IPS DF 6.9 (cell line): ENCODE results near the gene LRRTM4.

Experiments
- DNase-seq: peaks from one replicate; pipeline ENCODE4 v3.0.0-alpha.2; 2013; ENCODE audit warnings: low read depth, low spot score
- H3K27ac ChIP-seq: one replicate; pipeline ENCODE4 v1.5.1; 2013; ENCODE audit warnings: low read length, control low read depth
- H3K27me3 ChIP-seq: 2 replicates; pipeline ENCODE4 v1.6.1; 2013; ENCODE audit warnings: mild to moderate bottlenecking, low read length; ENCODE audit not compliant: control insufficient read depth, insufficient read depth
- H3K36me3 ChIP-seq: 2 replicates; pipeline ENCODE4 v1.6.1; 2013; ENCODE audit warnings: low read length; ENCODE audit not compliant: control insufficient read depth, insufficient read depth
- H3K4me1 ChIP-seq: 2 replicates; pipeline ENCODE4 v1.6.1; 2013; ENCODE audit warnings: low read length; ENCODE audit not compliant: control insufficient read depth, insufficient read depth
- H3K4me3 ChIP-seq: 2 replicates; pipeline ENCODE4 v1.5.1; 2013; ENCODE audit warnings: mild to moderate bottlenecking, low read length
- H3K9me3 ChIP-seq: 2 replicates; pipeline ENCODE4 v1.6.1; 2013; ENCODE audit warnings: low read length, inconsistent platforms; ENCODE audit not compliant: control insufficient read depth, insufficient read depth
- WGBS: extraction: QIAGEN DNeasy Blood & Tissue Kit; methylation state at CpG from one replicate; pipeline ENCODE4 v1.1.7; 2013; ENCODE audit warnings: mixed read lengths, missing lambda C conversion rate; ENCODE audit not compliant: insufficient read length, insufficient coverage; 5-methylcytosine and 5-hydroxymethylcytosine counted together

Gene LRRTM4

DNA sequence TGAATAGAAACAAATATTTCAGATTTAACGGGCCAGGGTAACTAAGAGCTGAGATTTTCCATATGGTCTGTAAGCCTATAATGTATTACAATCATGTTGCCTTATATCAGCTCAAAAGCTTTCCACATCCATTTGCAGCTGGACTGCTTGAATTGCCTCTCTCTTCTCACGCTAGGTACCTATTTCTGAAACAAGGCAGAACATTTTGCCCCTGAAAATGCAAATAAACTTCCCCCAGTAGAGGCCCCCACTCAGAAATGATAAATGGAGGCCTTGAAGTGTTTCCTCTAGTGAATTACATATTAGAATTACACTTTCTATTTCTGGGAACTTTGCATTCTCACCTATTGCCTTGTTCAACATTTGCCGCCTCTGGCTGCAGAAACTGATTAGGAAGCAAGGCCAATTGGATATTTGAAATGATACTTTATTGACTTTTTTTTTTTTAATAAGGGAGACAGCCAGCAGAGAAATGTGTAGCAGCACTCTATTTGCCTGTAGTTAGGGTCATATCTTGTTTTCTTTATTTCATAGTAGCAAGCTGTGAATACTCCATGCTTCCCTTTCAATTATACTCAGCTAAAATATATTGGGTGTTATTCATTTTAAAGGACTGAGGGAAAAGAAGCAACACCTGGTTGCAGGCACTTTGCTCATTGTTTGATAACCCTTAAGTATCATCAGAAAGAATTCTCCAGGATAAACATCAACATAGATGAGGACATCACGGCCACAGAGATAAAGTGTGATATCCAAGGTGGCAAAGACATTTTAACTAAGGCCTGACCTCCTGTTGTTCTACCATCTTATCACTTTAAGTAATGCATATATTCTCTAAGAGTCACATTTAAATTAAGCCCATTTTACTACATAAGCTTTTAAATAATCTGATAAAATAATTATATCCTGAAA, 505.5 kb downstream of the LRRTM4 start:
- no peaks in the 10 kb centered on the region for H3K27me3 ChIP-seq
- WGBS: no CpG with 5 or more reads among the region's 4 CpGs
- peaks cover 1% of the 10 kb centered on the region; the same call in 1 of the 2 replicates for H3K4me1 ChIP-seq
- H3K9me3 ChIP-seq: no peaks in the 10 kb centered on the region
- no peak overlapping the region for H3K27ac ChIP-seq
- DNase-seq: no peak
- H3K36me3 ChIP-seq: no peaks in the 10 kb centered on the region
- no peak overlapping the region for H3K4me3 ChIP-seq

- Histone ChIP-seq H3K9me3 (no peaks in the 10 kb centered on the region), H3K27ac (no peak overlapping the region)
- WGBS: no CpG with 5 or more reads among the region's 2 CpGs
These were observed 508.2 kb downstream of the LRRTM4 start for GRCh38 chr2:77013953-77014352.

DNA sequence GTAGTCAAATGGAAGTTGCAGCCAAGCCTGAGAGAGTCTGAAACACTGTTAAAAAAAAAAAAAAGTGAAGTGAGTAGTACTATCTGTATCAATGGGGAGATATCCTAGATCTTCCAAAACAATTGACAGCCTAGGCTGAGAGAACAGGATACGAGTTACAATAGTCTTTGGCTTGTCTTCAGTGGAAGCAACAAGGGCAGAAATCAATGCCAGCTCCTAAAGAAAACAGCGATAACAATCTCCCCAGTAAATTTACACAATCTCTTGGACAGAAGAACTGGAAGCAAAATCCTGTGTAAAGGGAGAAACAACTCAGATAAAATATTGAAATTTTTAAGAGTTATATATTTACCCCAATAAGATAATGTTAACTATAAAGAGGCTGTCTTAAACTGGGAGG, 508.7 kb downstream of the LRRTM4 start:
- Histone ChIP-seq H3K9me3 (no peaks in the 10 kb centered on the region), H3K27me3 (no peaks in the 10 kb centered on the region), H3K4me1 (peaks cover 4% of the 10 kb centered on the region; the same call in 1 of the 2 replicates), H3K4me3 (no peak overlapping the region), H3K36me3 (no peaks in the 10 kb centered on the region), H3K27ac (no peak overlapping the region)
- DNase-seq: no peak
- no CpG with 5 or more reads among the region's 2 CpGs for WGBS

More at GRCh38 chr2:77013953-77014352, 508.2 kb downstream of the LRRTM4 start:
- DNase-seq: no peak
- Histone ChIP-seq H3K4me1 (peaks cover 4% of the 10 kb centered on the region; the same call in 1 of the 2 replicates), H3K4me3 (no peak overlapping the region), H3K27me3 (no peaks in the 10 kb centered on the region), H3K36me3 (no peaks in the 10 kb centered on the region)

- no CpG with 5 or more reads among the region's 3 CpGs for WGBS
- H3K4me1 ChIP-seq: peaks cover 5% of the 10 kb centered on the region; the same call in 1 of the 2 replicates
- no peaks in the 10 kb centered on the region for H3K9me3 ChIP-seq
- H3K27ac ChIP-seq: no peak overlapping the region
- no peaks in the 10 kb centered on the region for H3K27me3 ChIP-seq
- no peak overlapping the region for H3K4me3 ChIP-seq
- no peak for DNase-seq
- H3K36me3 ChIP-seq: no peaks in the 10 kb centered on the region
These were observed 512.9 kb downstream of the LRRTM4 start for GRCh38 chr2:77009307-77009706.

DNA sequence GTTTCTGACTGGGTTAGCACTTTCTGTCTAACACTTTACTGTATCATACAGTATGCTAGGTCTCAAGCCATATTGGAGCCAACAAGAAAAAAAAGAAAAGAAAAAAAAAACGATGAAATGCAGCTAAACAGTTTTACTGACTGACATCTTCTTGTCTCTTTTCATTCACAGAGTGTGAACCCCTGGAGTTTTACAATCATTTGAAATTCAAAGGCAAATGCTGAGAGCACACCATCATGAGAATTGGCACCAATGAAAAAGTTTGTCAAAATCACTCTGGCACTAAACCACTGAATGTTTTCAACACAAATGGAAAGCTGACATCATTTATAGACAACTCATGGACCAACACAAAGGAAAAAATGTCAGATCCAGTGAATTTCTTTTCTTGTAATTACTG, 513.3 kb downstream of the LRRTM4 start:
- no CpG with 5 or more reads among the region's 1 CpG for WGBS
- Histone ChIP-seq H3K4me3 (no peak overlapping the region), H3K4me1 (peaks cover 5% of the 10 kb centered on the region; the same call in 1 of the 2 replicates), H3K9me3 (no peaks in the 10 kb centered on the region), H3K27ac (no peak overlapping the region), H3K36me3 (no peaks in the 10 kb centered on the region), H3K27me3 (no peaks in the 10 kb centered on the region)
- DNase-seq: no peak

GRCh38 chr2:77007686-77008085, 514.5 kb downstream of the LRRTM4 start:
- WGBS: no CpG with 5 or more reads among the region's 2 CpGs
- DNase-seq: no peak

DNA sequence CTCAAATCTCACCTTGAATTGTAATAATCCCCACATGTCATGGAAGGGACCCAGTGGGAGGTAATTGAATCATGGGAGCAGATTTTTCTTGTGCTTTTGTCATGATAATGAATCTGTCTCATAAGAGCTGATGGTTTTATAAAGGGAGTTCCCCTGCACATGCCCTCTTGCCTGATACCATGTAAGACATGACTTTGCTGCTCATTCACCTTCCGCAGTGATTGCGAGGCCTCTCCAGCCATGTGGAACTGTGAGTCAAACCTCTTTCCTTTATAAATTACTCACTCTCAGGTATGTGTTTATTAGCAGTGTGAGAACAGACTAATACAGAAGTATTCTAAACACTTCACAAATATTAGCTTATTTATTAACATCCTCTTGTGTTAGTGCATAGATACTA, 516.7 kb downstream of the LRRTM4 start:
- WGBS: no CpG with 5 or more reads among the region's 2 CpGs
- H3K9me3 ChIP-seq: no peaks in the 10 kb centered on the region
- no peak overlapping the region for H3K4me3 ChIP-seq
- H3K27me3 ChIP-seq: no peaks in the 10 kb centered on the region
- no peak overlapping the region for H3K27ac ChIP-seq
- H3K4me1 ChIP-seq: peaks cover 5% of the 10 kb centered on the region; the same call in 1 of the 2 replicates
- H3K36me3 ChIP-seq: no peaks in the 10 kb centered on the region; the same call in 1 of the 2 replicates
- no peak for DNase-seq

More at GRCh38 chr2:77007686-77008085, 514.5 kb downstream of the LRRTM4 start:
- Histone ChIP-seq H3K4me3 (no peak overlapping the region), H3K27me3 (no peaks in the 10 kb centered on the region), H3K4me1 (peaks cover 5% of the 10 kb centered on the region; the same call in 1 of the 2 replicates), H3K9me3 (no peaks in the 10 kb centered on the region), H3K36me3 (no peaks in the 10 kb centered on the region; the same call in 1 of the 2 replicates), H3K27ac (no peak overlapping the region)

DNA sequence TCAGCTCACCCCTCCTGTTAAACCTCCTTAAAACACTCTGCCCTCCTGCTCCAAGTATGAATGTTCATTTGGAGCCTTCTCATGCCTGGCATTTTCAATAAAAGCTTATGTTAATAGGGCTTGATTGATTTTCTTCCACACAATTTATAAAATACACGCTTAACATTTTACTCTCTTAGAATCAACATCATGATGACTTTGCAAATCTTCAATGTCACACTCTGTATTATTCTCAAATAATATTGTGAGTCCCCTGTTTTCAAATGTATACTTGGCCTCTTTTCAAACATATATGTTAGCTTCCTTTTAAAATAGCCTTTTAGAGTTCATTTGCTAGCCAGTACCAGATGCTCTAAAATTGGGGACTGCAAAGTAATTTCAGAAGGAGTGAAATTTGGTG, 520.3 kb downstream of the LRRTM4 start:
- Histone ChIP-seq H3K4me1 (peaks cover 3% of the 10 kb centered on the region; the same call in 1 of the 2 replicates), H3K4me3 (no peak overlapping the region), H3K27me3 (no peaks in the 10 kb centered on the region), H3K9me3 (no peaks in the 10 kb centered on the region), H3K36me3 (no peaks in the 10 kb centered on the region; the same call in 1 of the 2 replicates), H3K27ac (no peak overlapping the region)
- 100% methylated on average over 1 of the region's 1 CpG for WGBS
- DNase-seq: no peak

DNA sequence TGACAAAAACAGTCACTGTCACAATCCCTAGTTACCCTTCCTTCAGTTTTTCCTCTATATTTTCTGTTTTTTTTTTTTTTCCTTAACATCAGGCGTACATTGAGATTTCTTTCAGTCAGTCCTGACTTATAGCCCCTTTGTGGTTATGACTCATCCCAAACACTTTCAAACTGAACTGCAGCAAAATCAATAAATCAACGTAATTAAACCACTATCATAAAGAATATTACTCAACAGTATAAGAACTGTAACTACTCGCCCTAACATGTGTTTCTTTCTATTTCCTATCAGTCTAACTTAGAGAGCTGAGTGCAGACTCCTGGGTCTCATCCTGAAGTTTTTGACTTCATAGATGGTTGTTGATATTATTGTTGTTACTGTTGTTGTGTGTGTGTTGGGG, 523.5 kb downstream of the LRRTM4 start:
- Histone ChIP-seq H3K4me3 (no peak overlapping the region), H3K27me3 (no peaks in the 10 kb centered on the region), H3K27ac (no peak overlapping the region), H3K9me3 (no peaks in the 10 kb centered on the region), H3K4me1 (no peaks in the 10 kb centered on the region), H3K36me3 (no peaks in the 10 kb centered on the region; the same call in 1 of the 2 replicates)
- DNase-seq: no peak
- WGBS: 100% methylated on average over 2 of the region's 3 CpGs

GRCh38 chr2:76998152-76998551, 524.0 kb downstream of the LRRTM4 start:
- H3K9me3 ChIP-seq: no peaks in the 10 kb centered on the region
- H3K4me1 ChIP-seq: no peaks in the 10 kb centered on the region
- H3K4me3 ChIP-seq: no peak overlapping the region
- H3K36me3 ChIP-seq: no peaks in the 10 kb centered on the region
- no peak overlapping the region for H3K27ac ChIP-seq
- DNase-seq: no peak
- H3K27me3 ChIP-seq: no peaks in the 10 kb centered on the region
